IMR-90 (cell line): ENCODE data around the gene NAGK. TPM values are rescaled to one million over a fixed set of nuclear protein-coding genes. Genes with fewer than 3 reads are reported as not detected.

Experiments used
- ATAC-seq: fragments of 200-7000 bp; cut with Tn5 transposase; 2 replicates; pipeline ENCODE4 v1.9.1; 2020; ENCODE audit warnings: low read depth, mild to moderate bottlenecking, moderate library complexity
- BruUV-seq: library from RNA; stranded (reverse); fragments of 400-500 nt; replicated peaks from 2 replicates; lab custom pipeline; 2021; lab: Mats Ljungman, UMichigan
- CTCF ChIA-PET: fragments of 300-600 bp; formaldehyde crosslinking; extraction: SDS; loops from one replicate; lab custom pipeline; 2021; ENCODE audit warnings: antibody characterized with exemption; lab: Yijun Ruan, JAX
- POLR2A ChIA-PET: fragments of 300-600 bp; sonication (Branson Sonifier 250); formaldehyde crosslinking; loops from one replicate; lab custom pipeline; 2022; ENCODE audit warnings: antibody characterized with exemption; ENCODE audit not compliant: unreplicated experiment; lab: Charles Lee
- DNase-seq: peaks from one replicate; pipeline ENCODE4 v3.0.0; 2013
- H2AFZ ChIP-seq: replicated peaks from 2 replicates; pipeline ENCODE3; 2013; ENCODE audit warnings: low read length, mild to moderate bottlenecking; ENCODE audit not compliant: poor library complexity
- H2AK5ac ChIP-seq: 2 replicates; pipeline ENCODE4 v1.6.1; 2013; ENCODE audit warnings: low read depth, low read length, inconsistent platforms
- H2AK9ac ChIP-seq: replicated peaks from 2 replicates; pipeline ENCODE3; 2013; ENCODE audit warnings: mild to moderate bottlenecking, low read depth, low read length, moderate library complexity; ENCODE audit not compliant: poor library complexity
- H2BK120ac ChIP-seq: 2 replicates; pipeline ENCODE4 v1.6.1; 2013; ENCODE audit warnings: low read depth, low read length, inconsistent platforms
- H2BK15ac ChIP-seq: 3 replicates; pipeline ENCODE4 v1.6.1; 2013; ENCODE audit warnings: low read depth, low read length, inconsistent platforms
- H2BK20ac ChIP-seq: 2 replicates; pipeline ENCODE4 v1.6.1; 2013; ENCODE audit warnings: low read depth, mild to moderate bottlenecking, inconsistent platforms, low read length, moderate library complexity
- H2BK5ac ChIP-seq: 2 replicates; pipeline ENCODE4 v1.6.1; 2013; ENCODE audit warnings: mild to moderate bottlenecking, low read depth, low read length, inconsistent platforms; ENCODE audit not compliant: poor library complexity, severe bottlenecking
- H3K14ac ChIP-seq: replicated peaks from 2 replicates; pipeline ENCODE4 v1.6.1; 2013; ENCODE audit warnings: low read depth, low read length, inconsistent platforms
- H3K18ac ChIP-seq: 2 replicates; pipeline ENCODE4 v1.6.1; 2013; ENCODE audit warnings: low read depth, low read length, control low read depth
- H3K23ac ChIP-seq: 2 replicates; pipeline ENCODE4 v1.6.1; 2013; ENCODE audit warnings: low read depth, low read length, inconsistent platforms
- H3K27ac ChIP-seq: 2 replicates; pipeline ENCODE4 v1.5.1; 2013; ENCODE audit warnings: mild to moderate bottlenecking, control low read depth, low read length; ENCODE audit not compliant: insufficient read depth
- H3K27me3 ChIP-seq: 2 replicates; pipeline ENCODE4 v1.6.1; 2013; ENCODE audit warnings: low read length; ENCODE audit not compliant: control insufficient read depth, insufficient read depth
- H3K36me3 ChIP-seq: 2 replicates; pipeline ENCODE4 v1.6.1; 2013; ENCODE audit warnings: low read length, mixed read lengths; ENCODE audit not compliant: control insufficient read depth, insufficient read depth
- H3K4ac ChIP-seq: 2 replicates; pipeline ENCODE4 v1.6.1; 2013; ENCODE audit warnings: low read depth, low read length, inconsistent platforms
- H3K4me1 ChIP-seq: 2 replicates; pipeline ENCODE4 v1.6.1; 2013; ENCODE audit warnings: low read length, mixed read lengths; ENCODE audit not compliant: control insufficient read depth, insufficient read depth
- H3K4me2 ChIP-seq: 2 replicates; pipeline ENCODE4 v1.6.1; 2013; ENCODE audit warnings: low read depth, mild to moderate bottlenecking, control low read depth, low read length, moderate library complexity
- H3K4me3 ChIP-seq: 2 replicates; pipeline ENCODE4 v1.5.1; 2013; ENCODE audit warnings: low read depth, mild to moderate bottlenecking, control low read depth, low read length, moderate library complexity; ENCODE audit not compliant: insufficient read depth
- H3K56ac ChIP-seq: 2 replicates; pipeline ENCODE4 v1.6.1; 2013; ENCODE audit warnings: low read length, inconsistent platforms; ENCODE audit not compliant: insufficient read depth; ENCODE audit errors: extremely low read depth
- H3K79me1 ChIP-seq, 2 experiments: 2 replicates each; pipeline ENCODE4 v1.6.1; 2013; ENCODE audit warnings: low read length in 2 of 2, inconsistent platforms in 1 of 2, low read depth in 1 of 2
- H3K9ac ChIP-seq: 2 replicates; pipeline ENCODE4 v1.6.1; 2013; ENCODE audit warnings: low read depth, low read length, control low read depth
- H3K9me1 ChIP-seq: 2 replicates; pipeline ENCODE4 v1.6.1; 2013; ENCODE audit warnings: low read length, inconsistent platforms; ENCODE audit not compliant: insufficient read depth
- H3K9me3 ChIP-seq: 2 replicates; pipeline ENCODE4 v1.6.1; 2013; ENCODE audit warnings: low read length; ENCODE audit not compliant: control insufficient read depth, insufficient read depth
- H4K20me1 ChIP-seq: 2 replicates; pipeline ENCODE4 v1.6.1; 2013; ENCODE audit warnings: low read length, inconsistent platforms; ENCODE audit not compliant: insufficient read depth
- H4K5ac ChIP-seq: 2 replicates; pipeline ENCODE4 v1.6.1; 2013; ENCODE audit warnings: mild to moderate bottlenecking, low read depth, low read length, control low read depth
- H4K8ac ChIP-seq, 2 experiments: 2 replicates each; pipeline ENCODE4 v1.6.1; 2013; ENCODE audit warnings: low read depth in 2 of 2, low read length in 2 of 2, control low read depth in 1 of 2, inconsistent platforms in 1 of 2
- H4K91ac ChIP-seq: 2 replicates; pipeline ENCODE4 v1.6.1; 2013; ENCODE audit warnings: low read depth, low read length, inconsistent platforms; ENCODE audit not compliant: insufficient read depth
- CEBPB ChIP-seq: IDR thresholded peaks from 2 replicates; pipeline ENCODE4 v1.6.1; 2012; ENCODE audit warnings: low read depth, low read length, improper control_type of control experiment
- ELK1 ChIP-seq: fragments of 150-350 bp; IDR thresholded peaks from 2 replicates; pipeline ENCODE4 v1.6.1; 2016; ENCODE audit warnings: low read depth, mild to moderate bottlenecking, low read length, moderate library complexity, borderline replicate concordance
- POLR2A ChIP-seq: IDR thresholded peaks from 2 replicates; pipeline ENCODE4 v1.6.1; 2012; ENCODE audit warnings: mild to moderate bottlenecking, low read depth, low read length
- WGBS, 2 experiments: methylation state at CpG; one replicate each; pipeline versions ENCODE4 v1.1.5 to v1.1.7; 2013; ENCODE audit warnings: missing lambda C conversion rate in 2 of 2; ENCODE audit not compliant: insufficient read length in 1 of 2; ENCODE audit errors: extremely low coverage in 2 of 2; 5-methylcytosine and 5-hydroxymethylcytosine counted together
- dilution Hi-C: fragments of 300-500 bp; cut with HindIII; formaldehyde crosslinking; loops from one replicate; pipeline ENCODE4 v1.14.3; 2018; ENCODE audit warnings: low sequenced_read_pairs; ENCODE audit not compliant: unreplicated experiment
- in situ Hi-C: fragments of 300-500 bp; cut with MboI; formaldehyde crosslinking; loops from 3 replicates; pipeline ENCODE4 v1.14.3; 2019; ENCODE audit warnings: low sequenced_read_pairs, inconsistent platforms, mixed read lengths
- intact Hi-C: fragments of 100-400 bp; cut with micrococcal nuclease; formaldehyde crosslinking; loops from 2 replicates; pipeline ENCODE4 v1.10.0; 2022
- polyA plus RNA-seq, 3 experiments: library from polyadenylated mRNA; depleted of rRNA; stranded (reverse); fragments of >200 nt; gene quantifications; 2 replicates each; pipeline ENCODE4 v1.2.3, GENCODE V29; 2012; ENCODE audit warnings: low replicate concordance in 1 of 3
- total RNA-seq: library from RNA; depleted of rRNA; stranded (reverse); fragments of >200 nt; gene quantifications from 2 replicates; pipeline ENCODE4 v1.2.3, GENCODE V29; 2012

Gene NAGK
- total and polyA plus RNA-seq, 2 of the 4 experiments (the other 2 are of a cell fraction) = 60.4 to 146 TPM

- CTCF ChIA-PET = no interaction called here
- Histone ChIP-seq H3K79me1 (no peaks in the 10 kb centered on the region), H3K14ac (no peak overlapping the region), H3K36me3 (no peaks in the 10 kb centered on the region), H3K4me1 (no peaks in the 10 kb centered on the region), H3K56ac (no peak overlapping the region), H2AFZ (no peak overlapping the region), H2BK120ac (no peak overlapping the region), H3K9ac (no peak overlapping the region), H2BK20ac (no peak overlapping the region), H3K9me3 (no peaks in the 10 kb centered on the region), H3K27me3 (peaks cover 3% of the 10 kb centered on the region; the same call in 1 of the 2 replicates), H3K23ac (no peak overlapping the region), H4K20me1 (no peaks in the 10 kb centered on the region), H2BK15ac (no peak overlapping the region), H3K18ac (no peak overlapping the region), H4K8ac (no peak overlapping the region), H2AK5ac (no peak overlapping the region), H3K4me3 (no peak overlapping the region), H3K4ac (no peak overlapping the region), H3K4me2 (no peak overlapping the region), H4K5ac (no peak overlapping the region), H4K91ac (no peak overlapping the region), H2AK9ac (no peak overlapping the region), H3K27ac (no peak overlapping the region), H3K9me1 (no peaks in the 10 kb centered on the region), H2BK5ac (no peak overlapping the region)
- TF ChIP-seq CEBPB (peak; percentile 57), ELK1 (no peak), POLR2A (no peak)
- dilution Hi-C loops (no loop called here), in situ Hi-C loops (no loop called here), intact Hi-C loops (no loop called here)
- POLR2A ChIA-PET = no interaction called here
- WGBS, 2 experiments = no CpG with 5 or more reads among the region's 7 CpGs
- DNase-seq = no peak
- no peak for ATAC-seq
- BruUV-seq = no TSS peak
These were observed 23.3 kb upstream of the NAGK start for GRCh38 chr2:71045151-71045550.
